K562 (cell line): ENCODE data around the gene FOXB2. TPM values are rescaled to one million over a fixed set of nuclear protein-coding genes. Genes with fewer than 3 reads are reported as not detected.

ENCODE experiments used
- ATF3 ChIP-seq, 2 experiments: fragments of 450-650 bp in 1 of 2; sonication (generic) in 1 of 2; formaldehyde crosslinking in 1 of 2; IDR thresholded peaks in 1 of 2; conservative IDR thresholded peaks in 1 of 2; 2 replicates each; pipeline versions ENCODE4 v1.6.1 to v1.8.1; 2016 to 2023; ENCODE audit warnings: mild to moderate bottlenecking in 2 of 2, moderate library complexity in 2 of 2, inconsistent platforms in 1 of 2, missing genetic modification reagents in 1 of 2
- EGR1 ChIP-seq: fragments of 450-650 bp; conservative IDR thresholded peaks from 2 replicates; pipeline ENCODE4 v1.6.1; 2017; ENCODE audit warnings: mild to moderate bottlenecking
- MLX ChIP-seq, 2 experiments: fragments of 450-650 bp in 1 of 2; sonication (generic) in 1 of 2; formaldehyde crosslinking; conservative IDR thresholded peaks; 2 replicates each; pipeline versions ENCODE4 v1.4.0 to v1.8.1; 2020 to 2022; ENCODE audit warnings: mild to moderate bottlenecking in 1 of 2, missing genetic modification reagents in 1 of 2
- MTA3 ChIP-seq: fragments of 450-650 bp; formaldehyde crosslinking; IDR thresholded peaks from 2 replicates; pipeline ENCODE4 v1.6.1; 2017; ENCODE audit warnings: mild to moderate bottlenecking, borderline replicate concordance
- RBM15 ChIP-seq: fragments of 200-400 bp; formaldehyde crosslinking; IDR thresholded peaks from 2 replicates; pipeline ENCODE4 v1.6.1; 2018; ENCODE audit warnings: mild to moderate bottlenecking, low read length, moderate library complexity; ENCODE audit not compliant: insufficient read depth
- SMC3 ChIP-seq: conservative IDR thresholded peaks from 2 replicates; pipeline ENCODE4 v1.6.1; 2011; ENCODE audit warnings: low read depth, low read length, improper control_type of control experiment; ENCODE audit not compliant: insufficient read depth
- STAT5B ChIP-seq: fragments of 250-450 bp; sonication (Bioruptor Pico); IDR thresholded peaks from 2 replicates; pipeline ENCODE4 v1.8.0; 2021; ENCODE audit warnings: mild to moderate bottlenecking, inconsistent platforms
- TCF3 ChIP-seq: sonication (generic); formaldehyde crosslinking; IDR thresholded peaks from 2 replicates; pipeline ENCODE4 v1.4.0; 2020; ENCODE audit warnings: mild to moderate bottlenecking, missing genetic modification reagents
- ZFX ChIP-seq: sonication (generic); formaldehyde crosslinking; IDR thresholded peaks from 2 replicates; pipeline ENCODE4 v1.8.0; 2022; ENCODE audit warnings: mild to moderate bottlenecking, missing genetic modification reagents, moderate library complexity
- polyA plus RNA-seq, 8 experiments: library from polyadenylated mRNA; depleted of rRNA in 4 of 8; stranded (reverse) in 5 of 8; unstranded in 3 of 8; fragments of >200 nt; fragmentation: Nextera tagmentation in 2 of 8; fragmentation: Illumina TruSeq in 1 of 8; extraction: Ambion mirVana in 2 of 8; extraction: Trizol in 1 of 8; gene quantifications; 2 replicates each; pipeline versions ENCODE4 v1.2.1 to v1.2.3, GENCODE V29; 2011 to 2014; ENCODE audit warnings: inconsistent platforms in 1 of 8, missing spikeins in 1 of 8
- total RNA-seq, 7 experiments: library from RNA; depleted of rRNA in 6 of 7; stranded (reverse); fragments of >200 nt in 6 of 7; fragmentation: Illumina TruSeq in 2 of 7; extraction: Trizol in 2 of 7; gene quantifications; 2 replicates each; pipeline versions ENCODE4 v1.2.1 to v1.2.3, GENCODE V29; 2011 to 2021; ENCODE audit warnings: low replicate concordance in 1 of 7
- TF ChIP-seq, protein P1 (sequence below): fragments of 250-450 bp; sonication (Bioruptor Pico); IDR thresholded peaks from 2 replicates; pipeline ENCODE4 v1.5.0; 2021; ENCODE audit warnings: mild to moderate bottlenecking, borderline replicate concordance
- TF ChIP-seq, protein P2 (sequence below): fragments of 450-650 bp; IDR thresholded peaks from 2 replicates; pipeline ENCODE4 v1.6.1; 2018; ENCODE audit warnings: mild to moderate bottlenecking, low read depth; ENCODE audit not compliant: partially characterized antibody

Gene FOXB2
- total and polyA plus RNA-seq, 9 of the 15 experiments (the other 6 are each of a cell fraction or from before 2014, with no cell fraction given) = not detected

GRCh38 chr9:77013932-77014596 lies 5.4 kb upstream of the FOXB2 start (continued):
- TF ChIP-seq EGR1 (no peak), ZFX (no peak), ATF3 (IDR thresholded peaks at IDR 0.05) (no peak), ATF3 (CRISPR knock-in tag; conservative IDR thresholded peaks at IDR 0.05) (no peak), STAT5B (CRISPR knock-in tag) (no peak), TCF3 (CRISPR knock-in tag) (no peak), MTA3 (no peak), RBM15 (no peak), SMC3 (no peak), MLX (CRISPR knock-in tag; conservative IDR thresholded peaks at IDR 0.05) (no peak)
- TF ChIP-seq, protein P1, sequence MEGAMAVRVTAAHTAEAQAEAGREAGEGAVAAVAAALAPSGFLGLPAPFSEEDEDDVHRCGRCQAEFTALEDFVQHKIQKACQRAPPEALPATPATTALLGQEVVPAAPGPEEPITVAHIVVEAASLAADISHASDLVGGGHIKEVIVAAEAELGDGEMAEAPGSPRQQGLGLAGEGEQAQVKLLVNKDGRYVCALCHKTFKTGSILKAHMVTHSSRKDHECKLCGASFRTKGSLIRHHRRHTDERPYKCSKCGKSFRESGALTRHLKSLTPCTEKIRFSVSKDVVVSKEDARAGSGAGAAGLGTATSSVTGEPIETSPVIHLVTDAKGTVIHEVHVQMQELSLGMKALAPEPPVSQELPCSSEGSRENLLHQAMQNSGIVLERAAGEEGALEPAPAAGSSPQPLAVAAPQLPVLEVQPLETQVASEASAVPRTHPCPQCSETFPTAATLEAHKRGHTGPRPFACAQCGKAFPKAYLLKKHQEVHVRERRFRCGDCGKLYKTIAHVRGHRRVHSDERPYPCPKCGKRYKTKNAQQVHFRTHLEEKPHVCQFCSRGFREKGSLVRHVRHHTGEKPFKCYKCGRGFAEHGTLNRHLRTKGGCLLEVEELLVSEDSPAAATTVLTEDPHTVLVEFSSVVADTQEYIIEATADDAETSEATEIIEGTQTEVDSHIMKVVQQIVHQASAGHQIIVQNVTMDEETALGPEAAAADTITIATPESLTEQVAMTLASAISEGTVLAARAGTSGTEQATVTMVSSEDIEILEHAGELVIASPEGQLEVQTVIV (CRISPR knock-in tag) = no peak
- TF ChIP-seq, protein P2, sequence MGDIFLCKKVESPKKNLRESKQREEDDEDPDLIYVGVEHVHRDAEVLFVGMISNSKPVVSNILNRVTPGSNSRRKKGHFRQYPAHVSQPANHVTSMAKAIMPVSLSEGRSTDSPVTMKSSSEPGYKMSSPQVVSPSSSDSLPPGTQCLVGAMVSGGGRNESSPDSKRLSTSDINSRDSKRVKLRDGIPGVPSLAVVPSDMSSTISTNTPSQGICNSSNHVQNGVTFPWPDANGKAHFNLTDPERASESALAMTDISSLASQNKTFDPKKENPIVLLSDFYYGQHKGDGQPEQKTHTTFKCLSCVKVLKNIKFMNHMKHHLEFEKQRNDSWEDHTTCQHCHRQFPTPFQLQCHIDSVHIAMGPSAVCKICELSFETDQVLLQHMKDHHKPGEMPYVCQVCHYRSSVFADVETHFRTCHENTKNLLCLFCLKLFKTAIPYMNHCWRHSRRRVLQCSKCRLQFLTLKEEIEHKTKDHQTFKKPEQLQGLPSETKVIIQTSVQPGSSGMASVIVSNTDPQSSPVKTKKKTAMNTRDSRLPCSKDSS = no peak
